Upper lobe of left lung (tissue), 4 donors: Measurements from ENCODE around the gene SNTA1.

Experiments
- CTCF ChIP-seq, 6 experiments: fragments of 450-650 bp in 4 of 6; fragments of 200-600 bp in 2 of 6; sonication (generic) in 2 of 6; IDR thresholded peaks; one replicate each; pipeline ENCODE4 v1.5.1; 2016 to 2019; ENCODE audit warnings: antibody characterized with exemption in 6 of 6
- EP300 ChIP-seq, 4 donors: sonication (generic); formaldehyde crosslinking; IDR thresholded peaks; one replicate each; pipeline ENCODE4 v1.5.1; 2017; ENCODE audit warnings: antibody characterized with exemption in 4 of 4, control low read depth in 2 of 4
- POLR2A ChIP-seq, 4 donors: fragments of 450-650 bp; IDR thresholded peaks; one replicate each; pipeline ENCODE4 v1.5.1; 2016 to 2017; ENCODE audit warnings: antibody characterized with exemption in 4 of 4, mild to moderate bottlenecking in 2 of 4
- POLR2AphosphoS5 ChIP-seq, 2 donors: sonication (generic); formaldehyde crosslinking; IDR thresholded peaks; one replicate each; pipeline ENCODE4 v1.5.1; 2017; ENCODE audit warnings: antibody characterized with exemption in 2 of 2

DNA sequence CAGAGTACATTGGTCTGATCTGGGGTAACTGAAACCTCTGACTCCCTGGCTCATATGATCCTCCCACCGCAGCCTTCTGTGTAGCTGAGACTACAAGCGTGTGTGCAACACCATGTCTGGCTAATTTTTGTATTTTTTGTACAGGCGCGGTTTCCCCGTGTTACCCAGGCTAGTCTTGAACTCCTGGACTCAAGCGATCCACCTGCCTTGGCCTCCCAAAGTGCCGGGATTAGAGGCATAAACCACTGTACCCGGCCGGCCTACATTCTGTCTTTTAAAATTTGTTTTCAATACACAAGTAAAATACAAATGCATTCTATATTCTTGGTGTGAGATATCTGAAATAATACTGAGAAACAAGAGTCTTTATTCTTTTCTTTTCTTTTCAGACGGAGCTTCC lies 44.6 kb upstream of the SNTA1 start:
- TF ChIP-seq CTCF (IDR thresholded peaks at IDR 0.05) (no peak), POLR2A (IDR thresholded peaks at IDR 0.05) (no peak), EP300 (IDR thresholded peaks at IDR 0.05) (no peak), POLR2AphosphoS5 (IDR thresholded peaks at IDR 0.05) (no peak)
